ENCODE measurements around the gene CCSER1. TPM values are rescaled to one million over a fixed set of nuclear protein-coding genes. Genes with fewer than 3 reads are reported as not detected.

Gene CCSER1
- total RNA-seq, 2 experiments from 2014 or later: not detected

DNA sequence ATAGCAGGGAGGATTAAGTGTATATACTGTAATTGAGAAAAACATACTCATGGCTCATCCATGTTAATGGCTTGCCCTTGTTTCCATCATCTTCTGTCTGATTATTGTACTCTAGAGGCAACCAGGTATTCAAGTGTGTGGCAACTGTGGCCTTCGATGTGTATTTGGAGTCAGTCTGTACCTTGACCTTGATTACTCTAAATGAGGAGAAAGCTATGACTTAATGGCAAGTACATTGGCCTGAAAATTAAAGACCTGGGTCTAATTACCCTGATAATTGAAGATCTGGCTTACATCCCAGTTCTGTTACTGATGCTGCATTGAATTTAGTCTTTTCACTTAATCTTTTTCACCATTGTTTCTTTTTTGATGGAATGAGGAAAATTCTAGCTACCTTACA lies 409.2 kb downstream of the CCSER1 start:
- ATAC-seq: no peak

DNA sequence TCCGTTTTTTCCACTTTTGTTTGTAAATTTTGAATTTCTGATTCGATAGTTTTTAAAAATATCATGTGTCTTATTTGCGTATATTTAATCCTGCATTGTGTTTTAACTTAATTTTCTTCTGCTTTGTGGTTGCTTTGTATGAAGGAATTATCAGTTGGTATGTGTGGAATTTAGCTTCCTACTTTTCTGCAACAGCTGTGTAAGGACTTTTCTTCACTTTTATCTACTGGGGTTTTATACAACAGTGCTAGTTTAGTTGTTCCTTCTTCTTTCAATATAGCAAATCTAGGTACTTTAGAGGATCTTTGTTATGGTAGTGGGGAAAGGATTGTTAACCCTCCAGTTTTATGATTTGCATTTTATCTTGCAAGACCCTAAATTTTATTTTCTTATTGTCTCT lies 410.3 kb downstream of the CCSER1 start:
- TF ChIP-seq, protein P1, sequence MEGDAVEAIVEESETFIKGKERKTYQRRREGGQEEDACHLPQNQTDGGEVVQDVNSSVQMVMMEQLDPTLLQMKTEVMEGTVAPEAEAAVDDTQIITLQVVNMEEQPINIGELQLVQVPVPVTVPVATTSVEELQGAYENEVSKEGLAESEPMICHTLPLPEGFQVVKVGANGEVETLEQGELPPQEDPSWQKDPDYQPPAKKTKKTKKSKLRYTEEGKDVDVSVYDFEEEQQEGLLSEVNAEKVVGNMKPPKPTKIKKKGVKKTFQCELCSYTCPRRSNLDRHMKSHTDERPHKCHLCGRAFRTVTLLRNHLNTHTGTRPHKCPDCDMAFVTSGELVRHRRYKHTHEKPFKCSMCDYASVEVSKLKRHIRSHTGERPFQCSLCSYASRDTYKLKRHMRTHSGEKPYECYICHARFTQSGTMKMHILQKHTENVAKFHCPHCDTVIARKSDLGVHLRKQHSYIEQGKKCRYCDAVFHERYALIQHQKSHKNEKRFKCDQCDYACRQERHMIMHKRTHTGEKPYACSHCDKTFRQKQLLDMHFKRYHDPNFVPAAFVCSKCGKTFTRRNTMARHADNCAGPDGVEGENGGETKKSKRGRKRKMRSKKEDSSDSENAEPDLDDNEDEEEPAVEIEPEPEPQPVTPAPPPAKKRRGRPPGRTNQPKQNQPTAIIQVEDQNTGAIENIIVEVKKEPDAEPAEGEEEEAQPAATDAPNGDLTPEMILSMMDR (IDR thresholded peaks at IDR 0.05): no peak
- no peaks in the 10 kb centered on the region for H3K9me3 Mint-ChIP-seq
- no peaks in the 10 kb centered on the region for H3K27me3 Mint-ChIP-seq
- POLR2A ChIA-PET: no interaction called here
- no peaks in the 10 kb centered on the region for H3K4me1 Mint-ChIP-seq (ENCODE audit: low read depth)
- intact Hi-C loops (cut with micrococcal nuclease): no loop called here
- CTCF ChIA-PET: no interaction called here
- no peak overlapping the region for H3K27ac Mint-ChIP-seq
- ATAC-seq (no peak), DNase-seq (no peak)
- no peak overlapping the region for H3K4me3 Mint-ChIP-seq
- H3K36me3 Mint-ChIP-seq (ENCODE audit: low read depth): no peaks in the 10 kb centered on the region

More for the DNA sequence above, 409.2 kb downstream of the CCSER1 start:
- TF ChIP-seq, protein P1 (IDR thresholded peaks at IDR 0.05): no peak
- DNase-seq: no peak
- Mint-ChIP-seq H3K4me3 (no peak overlapping the region), H3K4me1 (ENCODE audit: low read depth) (no peaks in the 10 kb centered on the region), H3K27ac (no peak overlapping the region), H3K9me3 (no peaks in the 10 kb centered on the region), H3K36me3 (ENCODE audit: low read depth) (no peaks in the 10 kb centered on the region), H3K27me3 (no peaks in the 10 kb centered on the region)
- intact Hi-C loops (cut with micrococcal nuclease): no loop called here
- POLR2A ChIA-PET: no interaction called here
- CTCF ChIA-PET: no interaction called here

DNA sequence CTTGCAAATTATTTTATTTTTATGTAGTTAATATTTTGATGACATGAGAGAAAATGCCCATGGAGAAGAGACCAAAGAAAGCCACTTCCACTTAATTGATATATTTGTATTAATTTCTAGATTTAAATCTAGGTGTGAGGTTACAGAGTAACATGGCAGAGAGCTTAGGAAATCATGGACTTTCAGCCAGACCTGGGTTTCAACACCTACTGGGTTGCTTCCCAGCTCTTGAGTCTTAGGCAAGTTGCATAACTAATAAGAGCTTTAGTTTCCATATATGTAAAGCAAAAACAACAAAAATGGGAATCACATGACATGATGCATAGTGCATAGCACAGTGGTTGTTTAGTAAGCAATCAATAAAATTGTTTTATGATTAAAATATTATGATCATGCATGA lies 413.3 kb downstream of the CCSER1 start:
- ChIA-PET CTCF (no interaction called here), POLR2A (no interaction called here)
- H3K27ac Mint-ChIP-seq: no peak overlapping the region
- H3K27me3 Mint-ChIP-seq: no peaks in the 10 kb centered on the region
- ATAC-seq: no peak
- H3K9me3 Mint-ChIP-seq: no peaks in the 10 kb centered on the region
- H3K36me3 Mint-ChIP-seq (ENCODE audit: low read depth): no peaks in the 10 kb centered on the region
- H3K4me3 Mint-ChIP-seq: no peak overlapping the region
- intact Hi-C loops (cut with micrococcal nuclease): no loop called here
- TF ChIP-seq, protein P1 (IDR thresholded peaks at IDR 0.05): no peak
- DNase-seq: no peak
- no peaks in the 10 kb centered on the region for H3K4me1 Mint-ChIP-seq (ENCODE audit: low read depth)

DNA sequence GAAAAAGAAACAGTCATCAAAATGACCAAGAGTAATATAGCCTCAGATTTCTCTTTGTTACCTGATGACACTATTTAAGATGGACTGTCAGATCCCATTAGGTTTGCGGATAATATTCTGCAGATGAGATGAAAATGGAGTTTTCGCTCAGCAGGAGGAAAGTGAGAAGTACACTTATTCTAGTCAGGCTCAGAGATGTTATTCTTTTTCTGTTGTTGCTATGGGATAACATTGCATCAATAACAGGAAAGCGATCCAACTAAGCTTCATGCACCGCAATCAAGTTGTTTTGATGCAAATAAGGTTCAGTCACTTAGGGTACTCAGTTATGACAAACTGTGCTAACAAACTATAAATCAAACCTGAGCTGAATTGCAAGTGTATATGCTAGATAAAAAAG lies 415.0 kb downstream of the CCSER1 start:
- ChIA-PET CTCF (no interaction called here), POLR2A (no interaction called here)
- ATAC-seq (no peak), DNase-seq (no peak)
- Mint-ChIP-seq H3K4me1 (ENCODE audit: low read depth) (no peaks in the 10 kb centered on the region), H3K27me3 (no peaks in the 10 kb centered on the region), H3K4me3 (no peak overlapping the region), H3K27ac (no peak overlapping the region), H3K36me3 (ENCODE audit: low read depth) (no peaks in the 10 kb centered on the region), H3K9me3 (no peaks in the 10 kb centered on the region)
- TF ChIP-seq, protein P1 (IDR thresholded peaks at IDR 0.05): no peak
- intact Hi-C loops (cut with micrococcal nuclease): no loop called here

DNA sequence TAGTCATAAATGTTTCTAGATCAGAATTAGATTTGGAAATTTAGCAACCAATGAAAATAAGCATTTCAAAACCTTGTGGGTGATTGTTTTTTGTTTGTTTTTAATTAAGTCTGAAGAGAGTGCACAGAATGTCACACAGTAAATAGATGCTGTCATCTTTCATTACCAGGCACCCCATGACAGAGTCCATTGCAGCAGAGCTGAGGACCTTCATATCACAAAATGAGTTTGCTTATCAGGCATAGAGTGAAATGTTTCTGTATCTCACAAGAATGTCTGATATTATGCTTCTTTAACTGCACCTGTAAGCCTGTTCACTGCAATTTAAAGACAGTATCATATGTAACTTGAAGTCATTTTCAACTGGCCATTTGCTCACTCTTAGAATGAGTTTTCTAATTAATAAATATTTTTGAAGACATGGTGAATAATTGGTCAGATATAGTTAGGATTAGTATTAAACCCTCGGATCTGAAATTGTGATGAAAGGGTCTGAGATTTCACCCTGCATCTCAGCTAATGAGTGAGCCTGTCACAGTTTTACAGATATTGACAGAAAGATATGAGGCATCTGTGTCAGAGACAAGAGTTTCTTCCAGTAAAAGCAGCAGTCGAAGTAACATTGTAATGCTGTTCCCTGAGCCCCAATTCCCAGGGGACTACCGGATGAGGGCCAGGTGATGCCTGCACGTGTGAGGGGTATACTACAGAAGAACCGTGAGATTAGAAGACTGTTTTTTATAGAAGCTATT lies 416.4 kb downstream of the CCSER1 start:
- intact Hi-C loops (cut with micrococcal nuclease): no loop called here
- ATAC-seq: no peak
- POLR2A ChIA-PET: no interaction called here
- Mint-ChIP-seq H3K4me1 (ENCODE audit: low read depth) (no peaks in the 10 kb centered on the region), H3K36me3 (ENCODE audit: low read depth) (no peaks in the 10 kb centered on the region), H3K9me3 (no peaks in the 10 kb centered on the region), H3K27ac (no peak overlapping the region), H3K4me3 (no peak overlapping the region), H3K27me3 (no peaks in the 10 kb centered on the region)
- no peak for DNase-seq
- CTCF ChIA-PET: interaction anchor here (0.6 kb wide), 1 partner anchor 149 kb away, joined by 4 read pairs; no protein-coding TSS in a partner anchor
- TF ChIP-seq, protein P1 (IDR thresholded peaks at IDR 0.05): no peak

All from activated CD8-positive, alpha-beta T cell treated with anti-CD3 and anti-CD28 coated beads for 36 hours (primary cell).